Measurements from ENCODE around the gene SYT11.
A peak's percentile ranks its signal among the peaks of the same experiment; 100 is the strongest.

Gene SYT11

DNA sequence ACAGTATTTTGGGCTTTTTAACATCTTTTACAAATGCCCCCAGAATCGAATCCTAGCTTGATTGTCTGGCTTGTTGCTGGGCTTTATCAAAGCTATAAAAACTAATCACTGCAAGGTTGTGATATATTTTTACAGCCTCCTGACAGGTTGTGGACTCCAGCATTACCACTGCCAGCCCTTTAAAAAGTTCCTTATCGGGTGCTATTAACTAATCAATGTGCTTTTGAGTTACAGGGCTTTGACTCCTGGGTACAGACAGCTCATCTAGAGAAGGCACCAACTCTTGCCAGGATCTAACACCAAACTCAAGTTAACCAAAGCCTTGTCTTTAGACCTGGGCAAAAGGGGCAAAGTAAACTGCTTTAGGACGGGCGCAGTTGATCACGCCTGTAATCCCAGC, 19.0 kb upstream of the SYT11 start:
- Histone ChIP-seq H3K27me3 (ENCODE audit: control insufficient read depth, insufficient read depth, low read length) (no peaks in the 10 kb centered on the region), H3K36me3 (ENCODE audit: control insufficient read depth, insufficient read depth, low read length) (peaks cover 23% of the 10 kb centered on the region), H3K4me1 (ENCODE audit: control insufficient read depth, insufficient read depth, low read length) (no peaks in the 10 kb centered on the region), H3K4me3 (ENCODE audit: low read depth, low read length) (no peak overlapping the region), H3K27ac (ENCODE audit: low read depth, low read length) (no peak overlapping the region), H3K9ac (ENCODE audit: low read depth, low read length) (no peak overlapping the region), H3K9me3 (ENCODE audit: control insufficient read depth, insufficient read depth, low read length) (no peaks in the 10 kb centered on the region)

GRCh38 chr1:155844860-155845421, 14.4 kb upstream of the SYT11 start:
- H3K36me3 ChIP-seq (ENCODE audit: control insufficient read depth, insufficient read depth, low read length), result peaks cover 46% of the 10 kb centered on the region
- H3K27me3 ChIP-seq (ENCODE audit: control insufficient read depth, insufficient read depth, low read length), result no peaks in the 10 kb centered on the region
- H3K27ac ChIP-seq (ENCODE audit: low read depth, low read length), result no peak overlapping the region

GRCh38 chr1:155847823-155848529, 11.4 kb upstream of the SYT11 start:
- Histone ChIP-seq H3K4me3 (ENCODE audit: low read depth, low read length) (no peak overlapping the region), H3K27me3 (ENCODE audit: control insufficient read depth, insufficient read depth, low read length) (no peaks in the 10 kb centered on the region), H3K36me3 (ENCODE audit: control insufficient read depth, insufficient read depth, low read length) (peaks cover 64% of the 10 kb centered on the region), H3K4me1 (ENCODE audit: control insufficient read depth, insufficient read depth, low read length) (no peaks in the 10 kb centered on the region), H3K9me3 (ENCODE audit: control insufficient read depth, insufficient read depth, low read length) (no peaks in the 10 kb centered on the region), H3K27ac (ENCODE audit: low read depth, low read length) (no peak overlapping the region), H3K9ac (ENCODE audit: low read depth, low read length) (no peak overlapping the region)

More at GRCh38 chr1:155844860-155845421, 14.4 kb upstream of the SYT11 start:
- H3K4me3 ChIP-seq (ENCODE audit: low read depth, low read length), result no peak overlapping the region
- no peaks in the 10 kb centered on the region for H3K4me1 ChIP-seq (ENCODE audit: control insufficient read depth, insufficient read depth, low read length)
- no peaks in the 10 kb centered on the region for H3K9me3 ChIP-seq (ENCODE audit: control insufficient read depth, insufficient read depth, low read length)
- H3K9ac ChIP-seq (ENCODE audit: low read depth, low read length), result no peak overlapping the region

GRCh38 chr1:155850345-155850744, 9.0 kb upstream of the SYT11 start:
- Histone ChIP-seq H3K9ac (ENCODE audit: low read depth, low read length) (no peak overlapping the region), H3K4me1 (ENCODE audit: control insufficient read depth, insufficient read depth, low read length) (no peaks in the 10 kb centered on the region), H3K27ac (ENCODE audit: low read depth, low read length) (no peak overlapping the region), H3K36me3 (ENCODE audit: control insufficient read depth, insufficient read depth, low read length) (peaks cover 73% of the 10 kb centered on the region), H3K4me3 (ENCODE audit: low read depth, low read length) (no peak overlapping the region), H3K27me3 (ENCODE audit: control insufficient read depth, insufficient read depth, low read length) (no peaks in the 10 kb centered on the region), H3K9me3 (ENCODE audit: control insufficient read depth, insufficient read depth, low read length) (no peaks in the 10 kb centered on the region)

- H3K4me1 ChIP-seq (ENCODE audit: control insufficient read depth, insufficient read depth, low read length), result 0 out of 2 replicates have a peak, but pooled peaks cover 5% of the 10 kb centered on the region
- H3K9ac ChIP-seq (ENCODE audit: low read depth, low read length), result peak overlapping the region; percentile 76
- H3K27me3 ChIP-seq (ENCODE audit: control insufficient read depth, insufficient read depth, low read length), result no peaks in the 10 kb centered on the region
- H3K27ac ChIP-seq (ENCODE audit: low read depth, low read length), result peak overlapping the region; percentile 39
- peak overlapping the region; percentile 75 for H3K4me3 ChIP-seq (ENCODE audit: low read depth, low read length)
- H3K9me3 ChIP-seq (ENCODE audit: control insufficient read depth, insufficient read depth, low read length), result no peaks in the 10 kb centered on the region
- peaks cover 38% of the 10 kb centered on the region for H3K36me3 ChIP-seq (ENCODE audit: control insufficient read depth, insufficient read depth, low read length)
These were observed 3.0 kb upstream of the SYT11 start for GRCh38 chr1:155856257-155856974.

DNA sequence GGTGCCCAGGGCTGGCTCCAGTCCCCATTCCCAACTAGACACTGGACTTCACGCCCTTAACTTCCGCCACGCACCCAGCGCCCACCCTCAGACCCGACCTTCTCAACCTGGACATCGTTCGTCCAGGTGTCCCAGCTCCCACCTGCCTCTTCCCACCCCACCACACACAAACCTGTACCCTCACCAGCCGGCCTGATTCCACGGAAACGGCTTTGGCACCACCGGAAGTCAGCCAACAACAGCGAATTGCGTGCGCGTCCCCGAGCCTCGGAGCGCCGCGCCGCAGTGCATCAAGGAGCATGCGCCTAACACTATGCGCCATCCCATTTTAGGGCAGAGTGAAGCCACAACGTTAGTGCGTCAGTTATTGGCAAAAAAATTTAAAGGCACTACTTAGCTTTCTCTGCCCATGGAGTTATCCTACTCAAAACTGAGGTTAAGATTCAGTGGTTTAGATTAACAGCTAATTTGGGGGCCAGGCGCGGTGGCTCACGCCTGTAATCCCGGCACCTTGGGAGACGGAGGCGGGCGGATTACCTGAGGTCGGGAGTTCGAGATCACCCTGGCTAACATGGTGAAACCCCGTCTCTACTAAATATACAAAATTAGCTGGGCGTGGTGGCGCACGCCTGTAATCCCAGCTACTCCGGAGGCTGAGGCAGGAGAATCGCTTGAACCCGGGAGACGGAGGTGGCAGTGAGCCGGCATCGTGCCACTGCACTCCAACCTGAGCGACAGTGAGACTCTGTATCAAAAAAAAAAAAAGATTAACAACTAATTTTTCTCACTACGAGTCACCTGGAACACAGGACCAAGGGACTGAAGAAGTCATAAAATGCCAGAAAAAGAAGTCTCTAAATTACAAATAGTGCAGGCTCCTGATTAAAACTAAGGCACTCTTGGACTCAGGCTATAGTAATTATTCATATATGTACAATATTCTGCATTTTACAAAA, 2.1 kb upstream of the SYT11 start, which contains the start of gene GON4L:
GON4L (minus strand) TSS at position 240 of the 956 bp plus-strand sequence. CDS start 3,434 bp downstream, outside the sequence.
- Histone ChIP-seq H3K27me3 (ENCODE audit: control insufficient read depth, insufficient read depth, low read length) (no peaks in the 10 kb centered on the region), H3K36me3 (ENCODE audit: control insufficient read depth, insufficient read depth, low read length) (peaks cover 32% of the 10 kb centered on the region), H3K4me1 (ENCODE audit: control insufficient read depth, insufficient read depth, low read length) (0 out of 2 replicates have a peak, but pooled peaks cover 5% of the 10 kb centered on the region)

DNA sequence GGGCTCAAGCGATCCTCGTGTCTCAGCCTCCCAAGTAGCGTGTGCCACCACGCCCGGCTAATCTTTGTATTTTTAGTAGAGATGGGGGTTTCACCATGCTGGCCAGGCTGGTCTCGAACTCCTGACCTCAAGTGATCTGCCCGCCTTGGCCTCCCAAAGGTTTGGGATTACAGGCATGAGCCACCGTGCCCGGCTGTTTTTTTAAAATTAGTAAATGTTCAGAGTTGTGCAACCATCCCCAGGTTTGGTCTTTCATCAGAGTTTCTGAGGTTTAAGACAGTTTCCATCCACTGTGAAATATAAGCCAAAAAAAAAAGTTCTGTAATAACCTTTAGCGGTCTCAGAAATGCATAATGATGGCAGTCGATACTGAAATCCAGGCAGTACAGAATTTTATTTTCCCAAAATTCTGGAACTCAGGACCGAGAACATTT, 550 bp upstream of the SYT11 start:
- Histone ChIP-seq H3K27ac (ENCODE audit: low read depth, low read length) (peak overlapping the region; percentile 75), H3K4me1 (ENCODE audit: control insufficient read depth, insufficient read depth, low read length) (0 out of 2 replicates have a peak, but pooled peaks cover 5% of the 10 kb centered on the region), H3K9ac (ENCODE audit: low read depth, low read length) (no peak overlapping the region), H3K4me3 (ENCODE audit: low read depth, low read length) (peak overlapping the region; percentile 62), H3K27me3 (ENCODE audit: control insufficient read depth, insufficient read depth, low read length) (no peaks in the 10 kb centered on the region), H3K36me3 (ENCODE audit: control insufficient read depth, insufficient read depth, low read length) (peaks cover 17% of the 10 kb centered on the region), H3K9me3 (ENCODE audit: control insufficient read depth, insufficient read depth, low read length) (no peaks in the 10 kb centered on the region)

More for the DNA sequence above, 2.1 kb upstream of the SYT11 start, which contains the start of gene GON4L:
- H3K9me3 ChIP-seq (ENCODE audit: control insufficient read depth, insufficient read depth, low read length), result no peaks in the 10 kb centered on the region
- peak within 1 kb of the TSS; percentile 75 for H3K4me3 ChIP-seq (ENCODE audit: low read depth, low read length)
- H3K9ac ChIP-seq (ENCODE audit: low read depth, low read length), result peak within 1 kb of the TSS; percentile 76
- H3K27ac ChIP-seq (ENCODE audit: low read depth, low read length), result peak within 1 kb of the TSS; percentile 39

DNA sequence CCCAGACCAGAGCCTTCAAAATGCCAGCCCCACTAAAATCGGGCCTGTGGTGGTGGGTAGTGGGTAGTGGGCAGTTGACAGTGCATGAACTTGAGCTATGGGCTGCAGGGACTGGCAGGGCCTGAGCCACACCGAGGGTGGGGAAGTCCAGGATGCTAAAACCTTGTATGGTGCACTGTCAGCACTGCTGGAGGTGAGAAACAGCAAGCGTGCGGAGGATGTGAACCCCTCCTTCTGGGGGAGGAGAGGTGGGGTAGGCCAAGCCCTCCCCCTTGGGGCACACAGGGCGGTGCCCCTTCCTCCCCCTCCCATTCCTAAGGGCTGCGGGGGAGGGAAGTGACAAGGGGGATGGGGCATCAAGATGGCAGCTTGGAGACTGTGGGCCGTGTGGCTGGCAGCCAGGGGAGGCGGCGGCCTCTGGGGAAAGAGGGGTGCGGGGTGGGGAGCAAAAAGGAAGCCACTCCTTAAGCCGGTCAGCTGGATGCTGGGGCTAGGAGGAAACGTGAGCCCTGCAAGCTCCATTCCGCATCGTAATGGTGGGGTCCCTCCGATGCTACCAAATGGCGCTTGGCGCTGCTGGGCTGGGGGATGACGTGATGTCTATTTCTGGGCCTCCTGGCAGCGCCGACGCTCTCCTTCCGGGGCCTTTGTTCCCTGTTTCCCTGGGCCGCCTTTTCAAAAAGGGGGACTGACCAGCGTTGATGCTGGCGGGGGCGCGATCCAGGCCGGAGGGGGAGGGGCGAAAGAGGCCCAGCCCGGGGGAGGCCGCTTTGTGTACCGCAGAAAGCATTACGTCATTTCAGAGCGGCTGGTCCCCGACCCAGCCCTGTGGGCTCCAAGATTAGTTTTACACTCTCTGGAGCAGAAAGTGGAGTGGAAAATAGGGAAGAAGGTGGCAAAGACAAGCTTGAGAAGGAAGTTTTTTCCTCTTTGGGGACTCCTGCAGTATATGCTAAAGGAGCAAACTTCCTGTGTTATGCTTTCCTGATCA, 809 bp downstream of the SYT11 start:
- Histone ChIP-seq H3K9ac (ENCODE audit: low read depth, low read length) (peak overlapping the region; percentile 58; the same call in 1 of the 2 replicates), H3K4me3 (ENCODE audit: low read depth, low read length) (peak overlapping the region; percentile 42), H3K4me1 (ENCODE audit: control insufficient read depth, insufficient read depth, low read length) (0 out of 2 replicates have a peak, but pooled peaks cover 5% of the 10 kb centered on the region), H3K9me3 (ENCODE audit: control insufficient read depth, insufficient read depth, low read length) (no peaks in the 10 kb centered on the region), H3K36me3 (ENCODE audit: control insufficient read depth, insufficient read depth, low read length) (peaks cover 4% of the 10 kb centered on the region), H3K27me3 (ENCODE audit: control insufficient read depth, insufficient read depth, low read length) (no peaks in the 10 kb centered on the region), H3K27ac (ENCODE audit: low read depth, low read length) (no peak overlapping the region)

DNA sequence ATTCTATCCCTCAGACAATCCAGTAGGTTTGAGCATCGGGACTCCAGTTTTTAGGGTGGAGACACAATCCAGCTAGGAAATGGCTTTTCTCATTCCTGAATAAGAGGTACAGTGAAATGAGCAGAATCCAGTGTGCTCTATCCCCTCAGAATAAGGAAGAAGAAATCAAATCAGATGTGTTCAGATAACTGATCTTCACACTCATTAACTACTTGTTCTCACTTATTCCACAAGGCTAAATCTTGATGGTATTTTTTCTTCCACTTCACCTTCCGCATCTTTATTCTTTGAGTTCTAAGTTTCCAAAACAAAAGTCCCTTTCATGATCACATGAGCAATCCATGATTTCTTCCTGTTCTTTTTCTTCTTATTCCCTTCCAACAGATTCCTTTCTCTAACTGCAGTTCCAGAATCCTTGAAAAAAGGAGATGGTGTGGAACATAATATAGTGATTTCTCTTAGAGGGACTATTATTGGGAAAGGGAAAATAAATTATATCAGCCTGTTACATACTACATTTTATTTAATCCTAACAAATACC, 1.7 kb downstream of the SYT11 start:
- H3K4me3 ChIP-seq (ENCODE audit: low read depth, low read length), result peak overlapping the region; percentile 42
- H3K36me3 ChIP-seq (ENCODE audit: control insufficient read depth, insufficient read depth, low read length), result no peaks in the 10 kb centered on the region
- 0 out of 2 replicates have a peak, but pooled peaks cover 5% of the 10 kb centered on the region for H3K4me1 ChIP-seq (ENCODE audit: control insufficient read depth, insufficient read depth, low read length)
- no peak overlapping the region for H3K27ac ChIP-seq (ENCODE audit: low read depth, low read length)
- no peaks in the 10 kb centered on the region for H3K27me3 ChIP-seq (ENCODE audit: control insufficient read depth, insufficient read depth, low read length)
- no peaks in the 10 kb centered on the region for H3K9me3 ChIP-seq (ENCODE audit: control insufficient read depth, insufficient read depth, low read length)
- peak overlapping the region; percentile 58; the same call in 1 of the 2 replicates for H3K9ac ChIP-seq (ENCODE audit: low read depth, low read length)
